HEK293 (cell line): Measurements from ENCODE around the gene TIAM1.

Experiments used
- CTCF ChIA-PET: fragments of 350-600 bp; formaldehyde crosslinking; extraction: SDS; loops from one replicate; lab custom pipeline; 2021; ENCODE audit warnings: antibody characterized with exemption; lab: Yijun Ruan, JAX
- POLR2A ChIA-PET: fragments of 300-600 bp; formaldehyde crosslinking; extraction: SDS; loops from one replicate; lab custom pipeline; 2020; ENCODE audit warnings: antibody characterized with exemption, inconsistent platforms; lab: Yijun Ruan, JAX
- H3K27ac ChIP-seq: fragments of 200-500 bp; sonication (Bioruptor generic); 2 replicates; pipeline ENCODE4 v1.5.1; 2014; ENCODE audit warnings: low read depth, low read length, control low read depth, inconsistent platforms; ENCODE audit errors: extremely low read depth
- H3K36me3 ChIP-seq, 2 experiments: fragments of 200-500 bp in 1 of 2; sonication (Bioruptor generic) in 1 of 2; 1 replicate in 1 of 2; 2 replicates in 1 of 2; pipeline ENCODE4 v1.5.1; 2014 to 2017; ENCODE audit warnings: inconsistent platforms in 2 of 2, low read length in 2 of 2; ENCODE audit not compliant: control insufficient read depth in 2 of 2, insufficient read depth in 1 of 2
- H3K4me1 ChIP-seq: fragments of 200-500 bp; sonication (Bioruptor generic); 2 replicates; pipeline ENCODE4 v1.5.1; 2014; ENCODE audit warnings: mild to moderate bottlenecking, low read length, inconsistent platforms; ENCODE audit not compliant: control insufficient read depth, insufficient read depth
- H3K4me3 ChIP-seq: 2 replicates; pipeline ENCODE4 v1.5.1; 2011; ENCODE audit warnings: low read depth, mild to moderate bottlenecking, control low read depth, low read length, moderate library complexity
- H3K9me3 ChIP-seq: fragments of 200-500 bp; sonication (Bioruptor generic); 2 replicates; pipeline ENCODE4 v1.5.1; 2014; ENCODE audit warnings: low read depth, low read length, inconsistent platforms; ENCODE audit not compliant: control insufficient read depth, insufficient read depth
- BCL6B ChIP-seq: fragments of 450-650 bp; formaldehyde crosslinking; IDR thresholded peaks from 2 replicates; pipeline ENCODE4 v1.5.1; 2017; ENCODE audit warnings: missing biosample characterization, missing genetic modification characterization
- CTCF ChIP-seq: fragments of 450-650 bp; formaldehyde crosslinking; IDR thresholded peaks from 2 replicates; pipeline ENCODE4 v1.5.1; 2016; ENCODE audit warnings: missing biosample characterization, missing genetic modification characterization
- EGR2 ChIP-seq: fragments of 450-650 bp; formaldehyde crosslinking; IDR thresholded peaks from 2 replicates; pipeline ENCODE4 v1.5.1; 2016; ENCODE audit warnings: low read depth, missing biosample characterization, missing genetic modification characterization
- KLF1 ChIP-seq: fragments of 450-650 bp; formaldehyde crosslinking; IDR thresholded peaks from 2 replicates; pipeline ENCODE4 v1.5.1; 2016; ENCODE audit warnings: missing biosample characterization, missing genetic modification characterization
- OVOL3 ChIP-seq: fragments of 450-650 bp; formaldehyde crosslinking; IDR thresholded peaks from 2 replicates; pipeline ENCODE4 v1.5.1; 2016; ENCODE audit warnings: missing biosample characterization, missing genetic modification characterization
- PBX3 ChIP-seq: sonication (generic); formaldehyde crosslinking; IDR thresholded peaks from 2 replicates; pipeline ENCODE4 v1.8.1; 2022; ENCODE audit warnings: mild to moderate bottlenecking, moderate library complexity, missing genetic modification reagents
- PRDM1 ChIP-seq: fragments of 450-650 bp; formaldehyde crosslinking; IDR thresholded peaks from 2 replicates; pipeline ENCODE4; 2016; ENCODE audit warnings: missing biosample characterization, missing genetic modification characterization
- REPIN1 ChIP-seq: fragments of 450-650 bp; formaldehyde crosslinking; IDR thresholded peaks from 2 replicates; pipeline ENCODE4 v1.5.1; 2017; ENCODE audit warnings: missing biosample characterization, missing genetic modification characterization, low read depth
- SETDB1 ChIP-seq: IDR thresholded peaks from one replicate; pipeline ENCODE4 v1.6.1; 2017; ENCODE audit warnings: mild to moderate bottlenecking, low read length, moderate library complexity, mixed read lengths; ENCODE audit not compliant: insufficient read length
- SP3 ChIP-seq: fragments of 450-650 bp; formaldehyde crosslinking; IDR thresholded peaks from 2 replicates; pipeline ENCODE4 v1.5.1; 2016; ENCODE audit warnings: missing biosample characterization, missing genetic modification characterization
- ZBTB6 ChIP-seq: fragments of 450-650 bp; formaldehyde crosslinking; IDR thresholded peaks from 2 replicates; pipeline ENCODE4 v1.5.1; 2017; ENCODE audit warnings: missing biosample characterization, missing genetic modification characterization
- ZBTB7A ChIP-seq: fragments of 450-650 bp; formaldehyde crosslinking; IDR thresholded peaks from 2 replicates; pipeline ENCODE4 v1.5.1; 2016; ENCODE audit warnings: low read depth, missing biosample characterization, missing genetic modification characterization
- ZBTB8A ChIP-seq: fragments of 450-650 bp; formaldehyde crosslinking; IDR thresholded peaks from 2 replicates; pipeline ENCODE4 v1.5.1; 2016; ENCODE audit warnings: missing biosample characterization, missing genetic modification characterization
- ZFHX2 ChIP-seq: fragments of 450-650 bp; formaldehyde crosslinking; conservative IDR thresholded peaks from 2 replicates; pipeline ENCODE4 v1.5.1; 2016; ENCODE audit warnings: missing biosample characterization, missing genetic modification characterization
- ZNF121 ChIP-seq: fragments of 450-650 bp; formaldehyde crosslinking; IDR thresholded peaks from 2 replicates; pipeline ENCODE4 v1.5.1; 2016; ENCODE audit warnings: missing biosample characterization, missing genetic modification characterization
- ZNF274 ChIP-seq, 2 experiments: fragments of 200-500 bp in 1 of 2; fragments of 450-650 bp in 1 of 2; sonication (Bioruptor generic) in 1 of 2; formaldehyde crosslinking in 1 of 2; IDR thresholded peaks; 2 replicates each; pipeline versions ENCODE4 v1.5.1 to v1.6.1; 2014 to 2016; ENCODE audit warnings: borderline replicate concordance in 1 of 2, inconsistent platforms in 1 of 2, low read length in 1 of 2, missing biosample characterization in 1 of 2, missing genetic modification characterization in 1 of 2
- ZNF324 ChIP-seq: fragments of 450-650 bp; formaldehyde crosslinking; IDR thresholded peaks from 2 replicates; pipeline ENCODE4 v1.5.1; 2016; ENCODE audit warnings: missing biosample characterization, missing genetic modification characterization
- ZNF350 ChIP-seq: fragments of 450-650 bp; formaldehyde crosslinking; IDR thresholded peaks from 2 replicates; pipeline ENCODE4 v1.5.0; 2017; ENCODE audit warnings: missing biosample characterization, mild to moderate bottlenecking, missing genetic modification characterization
- ZNF394 ChIP-seq: fragments of 450-650 bp; formaldehyde crosslinking; IDR thresholded peaks from 2 replicates; pipeline ENCODE4 v1.5.1; 2016; ENCODE audit warnings: missing biosample characterization, missing genetic modification characterization, mild to moderate bottlenecking, moderate library complexity, borderline replicate concordance
- ZNF404 ChIP-seq: fragments of 450-650 bp; formaldehyde crosslinking; IDR thresholded peaks from 2 replicates; pipeline ENCODE4 v1.5.1; 2017; ENCODE audit warnings: missing biosample characterization, missing genetic modification characterization
- ZNF621 ChIP-seq: fragments of 450-650 bp; formaldehyde crosslinking; IDR thresholded peaks from 2 replicates; pipeline ENCODE4 v1.5.1; 2017; ENCODE audit warnings: missing biosample characterization, missing genetic modification characterization

Gene TIAM1

GRCh38 chr21:31143036-31143435 is 201.0 kb downstream of the TIAM1 start (continued):
- TF ChIP-seq SP3 (tag by site-specific recombination) (no peak), KLF1 (no peak), ZNF404 (tag by site-specific recombination) (no peak), OVOL3 (no peak), REPIN1 (tag by site-specific recombination) (no peak), ZBTB8A (no peak), ZNF621 (tag by site-specific recombination) (no peak), SETDB1 (no peak)

GRCh38 chr21:31142600-31142999 is 201.5 kb downstream of the TIAM1 start:
- no peaks in the 10 kb centered on the region; the same call in 1 of the 2 replicates for H3K4me1 ChIP-seq
- TF ChIP-seq ZBTB6 (tag by site-specific recombination), result no peak
- 0 out of 2 replicates have a peak, but pooled peaks have one; percentile 53 for TF ChIP-seq CTCF (tag by site-specific recombination)
- TF ChIP-seq, all 188 proteins: peak for 1
- POLR2A ChIA-PET, result no interaction called here
- no peak overlapping the region for H3K4me3 ChIP-seq
- H3K9me3 ChIP-seq, result no peaks in the 10 kb centered on the region
- CTCF ChIA-PET, result interaction anchor here (0.9 kb wide), 1 partner anchor 15 kb away, joined by 4 read pairs; no protein-coding TSS in a partner anchor
- H3K36me3 ChIP-seq, result no peaks in the 10 kb centered on the region; a peak in 1 of 3 replicates
- H3K27ac ChIP-seq, result no peak overlapping the region

GRCh38 chr21:31141389-31142000 is 202.6 kb downstream of the TIAM1 start:
- TF ChIP-seq BCL6B (tag by site-specific recombination) (0 out of 2 replicates have a peak, but pooled peaks have one; percentile 10), EGR2 (tag by site-specific recombination) (peak; percentile 96), PBX3 (no peak), ZFHX2 (tag by site-specific recombination) (peak; percentile 84)
- Histone ChIP-seq H3K4me3 (no peak overlapping the region), H3K36me3 (peaks cover 0 to 3% of the 10 kb centered on the region in 2 experiments; a peak in 2 of 3 replicates), H3K9me3 (no peaks in the 10 kb centered on the region), H3K4me1 (no peaks in the 10 kb centered on the region; the same call in 1 of the 2 replicates), H3K27ac (no peak overlapping the region)
- ChIA-PET POLR2A (no interaction called here), CTCF (no interaction called here)

- CTCF ChIA-PET, result no interaction called here
Measured at GRCh38 chr21:31140676-31141075, 203.4 kb downstream of the TIAM1 start.

More at GRCh38 chr21:31140676-31141075, 203.4 kb downstream of the TIAM1 start:
- peaks cover 0 to 6% of the 10 kb centered on the region in 2 experiments; a peak in 2 of 3 replicates for H3K36me3 ChIP-seq
- H3K4me1 ChIP-seq, result no peaks in the 10 kb centered on the region; the same call in 1 of the 2 replicates
- no peak for TF ChIP-seq ZNF324
- no peak for TF ChIP-seq ZBTB7A (tag by site-specific recombination)
- TF ChIP-seq ZNF274 (IDR thresholded peaks at IDR 0.05; ENCODE audit: low read length), result no peak
- TF ChIP-seq ZNF274 (tag by site-specific recombination; IDR thresholded peaks at IDR 0.05; ENCODE audit: borderline replicate concordance), result no peak
- no peak for TF ChIP-seq PRDM1 (tag by site-specific recombination)
- TF ChIP-seq ZNF350 (tag by site-specific recombination), result no peak
- TF ChIP-seq ZNF121 (tag by site-specific recombination), result no peak
- no peak for TF ChIP-seq ZNF394 (tag by site-specific recombination)
- POLR2A ChIA-PET, result no interaction called here
- no peaks in the 10 kb centered on the region for H3K9me3 ChIP-seq
- H3K27ac ChIP-seq, result no peak overlapping the region
- no peak overlapping the region for H3K4me3 ChIP-seq
